H1 (cell line): Measurements from ENCODE around the gene SEMA3C. TPM values are rescaled to one million over a fixed set of nuclear protein-coding genes. Genes with fewer than 3 reads are reported as not detected.

Experiments
- CTCF ChIA-PET: fragments of 300-600 bp; sonication (Branson Sonifier 250); formaldehyde crosslinking; loops from one replicate; lab custom pipeline; 2021; ENCODE audit not compliant: partially characterized antibody; lab: Charles Lee
- POLR2A ChIA-PET: fragments of 300-600 bp; sonication (Branson Sonifier 250); formaldehyde crosslinking; loops from one replicate; lab custom pipeline; 2021; ENCODE audit warnings: inconsistent platforms; ENCODE audit not compliant: partially characterized antibody; lab: Charles Lee
- DNase-seq, 2 experiments: peaks; one replicate each; pipeline versions ENCODE4 v3.0.0 to v3.0.0-alpha.2; 2010 to 2022; ENCODE audit warnings: low spot score in 2 of 2, low read depth in 1 of 2, mixed read lengths in 1 of 2
- FAIRE-seq: peaks from 2 replicates; lab custom pipeline; 2011; peaks lifted over from hg19 to GRCh38; lab: Jason Lieb, UNC
- H2AFZ ChIP-seq: 2 replicates; pipeline ENCODE4 v1.8.1; 2012; ENCODE audit warnings: low read length, inconsistent platforms
- H2AK5ac ChIP-seq: 2 replicates; pipeline ENCODE4 v1.6.1; 2013; ENCODE audit warnings: low read depth, low read length
- H2BK120ac ChIP-seq: replicated peaks from 2 replicates; pipeline ENCODE3; 2013; ENCODE audit warnings: low read depth, low read length, inconsistent platforms
- H2BK12ac ChIP-seq: 2 replicates; pipeline ENCODE4 v1.6.1; 2013; ENCODE audit warnings: low read depth, low read length
- H2BK15ac ChIP-seq: 2 replicates; pipeline ENCODE4 v1.6.1; 2013; ENCODE audit warnings: low read length
- H2BK20ac ChIP-seq: 2 replicates; pipeline ENCODE4 v1.6.1; 2013; ENCODE audit warnings: low read length
- H2BK5ac ChIP-seq: 2 replicates; pipeline ENCODE4 v1.6.1; 2013; ENCODE audit warnings: low read depth, low read length
- H3K14ac ChIP-seq: 2 replicates; pipeline ENCODE4 v1.6.1; 2013; ENCODE audit warnings: inconsistent platforms; ENCODE audit not compliant: insufficient read length
- H3K18ac ChIP-seq: 2 replicates; pipeline ENCODE4 v1.6.1; 2013; ENCODE audit warnings: low read length; ENCODE audit errors: extremely low read depth
- H3K23ac ChIP-seq: 2 replicates; pipeline ENCODE4 v1.6.1; 2013; ENCODE audit warnings: inconsistent platforms; ENCODE audit not compliant: insufficient read length
- H3K23me2 ChIP-seq: 2 replicates; pipeline ENCODE4 v1.6.1; 2013; ENCODE audit warnings: low read depth, low read length
- H3K27ac ChIP-seq: 2 replicates; pipeline ENCODE4 v1.6.1; 2011; ENCODE audit warnings: low read depth, low read length, inconsistent platforms
- H3K27me3 ChIP-seq, 4 experiments: replicated peaks in 1 of 4; 1 replicate in 1 of 4; 2 replicates in 3 of 4; pipeline versions ENCODE4 v1.6.1 to v1.8.1; 2011 to 2013; ENCODE audit warnings: low read length in 3 of 4, mild to moderate bottlenecking in 3 of 4, inconsistent platforms in 2 of 4, mixed read lengths in 2 of 4, moderate library complexity in 1 of 4; ENCODE audit not compliant: control insufficient read depth in 3 of 4, insufficient read depth in 3 of 4; ENCODE audit errors: extremely low read depth in 1 of 4
- H3K36me3 ChIP-seq, 4 experiments: 2 replicates each; pipeline versions ENCODE4 v1.6.1 to v1.8.1; 2011 to 2013; ENCODE audit warnings: mild to moderate bottlenecking in 4 of 4, low read length in 3 of 4, moderate library complexity in 2 of 4, control low read depth in 1 of 4, inconsistent platforms in 1 of 4; ENCODE audit not compliant: insufficient read depth in 4 of 4, control insufficient read depth in 2 of 4
- H3K4ac ChIP-seq: replicated peaks from 2 replicates; pipeline ENCODE3; 2013; ENCODE audit warnings: low read length, low read depth, mixed read lengths, inconsistent platforms; ENCODE audit not compliant: insufficient read length
- H3K4me1 ChIP-seq, 4 experiments: replicated peaks in 1 of 4; 1 replicate in 1 of 4; 2 replicates in 3 of 4; pipeline versions ENCODE4 v1.6.1 to v1.8.1; 2011 to 2013; ENCODE audit warnings: low read length in 3 of 4, inconsistent platforms in 2 of 4, mixed read lengths in 1 of 4; ENCODE audit not compliant: insufficient read depth in 4 of 4, control insufficient read depth in 3 of 4
- H3K4me2 ChIP-seq, 2 experiments: 2 replicates each; pipeline versions ENCODE4 v1.6.1 to v1.8.1; 2011 to 2013; ENCODE audit warnings: low read depth in 2 of 2, low read length in 2 of 2, control low read depth in 1 of 2, inconsistent platforms in 1 of 2, mild to moderate bottlenecking in 1 of 2; ENCODE audit not compliant: insufficient read depth in 1 of 2
- H3K4me3 ChIP-seq, 4 experiments: fragments of 200-600, 300-600 bp in 1 of 4; sonication (generic), shearing (Covaris generic), sonication (Bioruptor Twin) in 1 of 4; 2 replicates each; pipeline versions ENCODE4 v1.5.1 to v1.8.1; 2011 to 2016; ENCODE audit warnings: low read length in 4 of 4, low read depth in 3 of 4, control low read depth in 2 of 4, inconsistent platforms in 2 of 4, mild to moderate bottlenecking in 2 of 4, mixed read lengths in 1 of 4, moderate library complexity in 1 of 4; ENCODE audit not compliant: insufficient read depth in 2 of 4; ENCODE audit errors: extremely low read depth in 1 of 4
- H3K56ac ChIP-seq: replicated peaks from 2 replicates; pipeline ENCODE3; 2013; ENCODE audit warnings: low read depth, mild to moderate bottlenecking, mixed read lengths, low read length, inconsistent platforms; ENCODE audit not compliant: insufficient read length
- H3K79me1 ChIP-seq: 2 replicates; pipeline ENCODE4 v1.6.1; 2013; ENCODE audit warnings: low read depth, low read length, control low read depth
- H3K79me2 ChIP-seq, 2 experiments: 2 replicates each; pipeline versions ENCODE4 v1.6.1 to v1.8.1; 2012 to 2013; ENCODE audit warnings: low read length in 2 of 2, mild to moderate bottlenecking in 2 of 2, inconsistent platforms in 1 of 2; ENCODE audit not compliant: insufficient read depth in 2 of 2, control insufficient read depth in 1 of 2
- H3K9ac ChIP-seq, 4 experiments: replicated peaks in 1 of 4; 1 replicate in 1 of 4; 2 replicates in 3 of 4; pipeline versions ENCODE4 v1.6.1 to v1.8.1; 2011 to 2013; ENCODE audit warnings: low read depth in 3 of 4, low read length in 3 of 4, control low read depth in 2 of 4, mild to moderate bottlenecking in 2 of 4, moderate library complexity in 2 of 4, inconsistent platforms in 1 of 4; ENCODE audit errors: extremely low read depth in 1 of 4
- H3K9me3 ChIP-seq, 2 experiments: 2 replicates each; pipeline versions ENCODE4 v1.6.1 to v1.8.1; 2012 to 2013; ENCODE audit warnings: mild to moderate bottlenecking in 2 of 2, moderate library complexity in 2 of 2, control low read depth in 1 of 2, inconsistent platforms in 1 of 2, low read depth in 1 of 2, low read length in 1 of 2, mixed read lengths in 1 of 2; ENCODE audit not compliant: insufficient read depth in 2 of 2
- H4K20me1 ChIP-seq, 2 experiments: replicated peaks in 1 of 2; 2 replicates each; pipeline versions ENCODE3 to v1.8.1; 2011 to 2013; ENCODE audit warnings: inconsistent platforms in 2 of 2, low read length in 2 of 2, mild to moderate bottlenecking in 1 of 2; ENCODE audit not compliant: insufficient read depth in 2 of 2, control insufficient read depth in 1 of 2
- H4K5ac ChIP-seq: 2 replicates; pipeline ENCODE4 v1.6.1; 2013; ENCODE audit warnings: low read length, low read depth, mixed read lengths, inconsistent platforms; ENCODE audit not compliant: insufficient read length
- H4K8ac ChIP-seq: 2 replicates; pipeline ENCODE4 v1.8.0; 2013; ENCODE audit warnings: mild to moderate bottlenecking, moderate library complexity, low read length, inconsistent platforms; ENCODE audit not compliant: insufficient read depth; ENCODE audit errors: extremely low read depth
- H4K91ac ChIP-seq: replicated peaks from 2 replicates; pipeline ENCODE3; 2013; ENCODE audit warnings: low read length, mixed read lengths, inconsistent platforms; ENCODE audit not compliant: insufficient read length
- TBP ChIP-seq: IDR thresholded peaks from 2 replicates; pipeline ENCODE4 v1.6.1; 2011; ENCODE audit warnings: low read depth, low read length, improper control_type of control experiment
- WGBS, 2 experiments: shearing (Covaris generic) in 1 of 2; methylation state at CpG; one replicate each; pipeline versions ENCODE4 v1.1.6 to v1.1.7; 2013 to 2015; ENCODE audit warnings: low lambda C conversion rate in 2 of 2, mixed read lengths in 2 of 2, inconsistent platforms in 1 of 2, low coverage in 1 of 2, missing lambda C conversion rate in 1 of 2; ENCODE audit not compliant: insufficient replicate concordance in 2 of 2, insufficient coverage in 1 of 2, insufficient read length in 1 of 2; ENCODE audit errors: extremely low coverage in 1 of 2, missing lambda C conversion rate in 1 of 2; 5-methylcytosine and 5-hydroxymethylcytosine counted together
- polyA plus RNA-seq, 7 experiments: library from polyadenylated mRNA; depleted of rRNA in 3 of 7; stranded (reverse) in 5 of 7; unstranded in 2 of 7; fragments of >200 nt in 5 of 7; fragments of 200-250 nt in 2 of 7; gene quantifications; 1 replicate in 5 of 7; 2 replicates in 1 of 7; 4 replicates in 1 of 7; pipeline versions ENCODE4 v1.2.1 to v1.2.3, GENCODE V29; 2011 to 2013; ENCODE audit warnings: missing spikeins in 2 of 7, mixed read lengths in 2 of 7
- total RNA-seq: library from RNA; stranded (reverse); fragmentation: NEBNext Ultra II Directional; extraction: Animal tissue kit (Norgen Biotek cat#: 25700); gene quantifications from 2 replicates; pipeline ENCODE4 v1.2.1, GENCODE V29; 2021

The SEMA3C gene
- total and polyA plus RNA-seq, 2 of the 8 experiments (the other 6 are each of a cell fraction or from before 2014, with no cell fraction given), result 0.15 to 1.4 TPM

- no peak overlapping the region for H2AK5ac ChIP-seq
- H3K36me3 ChIP-seq, result no peaks in the 10 kb centered on the region
- H3K79me2 ChIP-seq, result no peaks in the 10 kb centered on the region
- no peak overlapping the region for H3K18ac ChIP-seq
- no peak overlapping the region for H3K23ac ChIP-seq
- H2BK12ac ChIP-seq, result no peak overlapping the region
- H3K4me3 ChIP-seq, result no peak overlapping the region
- TF ChIP-seq TBP, result no peak
- TF ChIP-seq, all 59 proteins: peak for 0
- 83% methylated on average over 2 of the region's 2 CpGs; no CpG with 5 or more reads in 1 of the 2 experiments for WGBS, 2 experiments
- Histone ChIP-seq H3K9me3 (no peaks in the 10 kb centered on the region), H3K9ac (no peak overlapping the region), H2BK20ac (no peak overlapping the region), H4K8ac (no peak overlapping the region), H3K4me2 (no peak overlapping the region), H3K23me2 (no peaks in the 10 kb centered on the region), H3K79me1 (no peaks in the 10 kb centered on the region), H3K4ac (no peak overlapping the region), H4K20me1 (no peaks in the 10 kb centered on the region), H3K14ac (no peak overlapping the region), H3K4me1 (peaks cover 0 to 3% (median 0%) of the 10 kb centered on the region in 4 experiments; a peak in 1 of 7 replicates), H3K56ac (no peak overlapping the region), H4K91ac (no peak overlapping the region), H3K27me3 (no peaks in the 10 kb centered on the region), H3K27ac (no peak overlapping the region), H2BK15ac (no peak overlapping the region), H2AFZ (no peak overlapping the region), H2BK120ac (no peak overlapping the region), H2BK5ac (no peak overlapping the region), H4K5ac (no peak overlapping the region)
- FAIRE-seq, result no peak
- ChIA-PET POLR2A (no interaction called here), CTCF (no interaction called here)
- DNase-seq, result peak in 1 of 2 experiments; percentile 23
These were observed 23.6 kb upstream of the SEMA3C start for GRCh38 chr7:80942261-80943041.
